ENCODE results near the gene MEI1.

GRCh38 chr22:41668971-41669911, 30.1 kb upstream of the MEI1 start:
- TF ChIP-seq CTCF (IDR thresholded peaks at IDR 0.05): no peak
- no peak for TF ChIP-seq POLR2AphosphoS5 (IDR thresholded peaks at IDR 0.05)
- no peak for TF ChIP-seq EP300 (IDR thresholded peaks at IDR 0.05)
- TF ChIP-seq POLR2A (IDR thresholded peaks at IDR 0.05): no peak

Measured in upper lobe of left lung (tissue), 4 donors.